ENCODE data around the gene AFF3. TPM values are rescaled to one million over a fixed set of nuclear protein-coding genes. Genes with fewer than 3 reads are reported as not detected.

AFF3 gene
- total RNA-seq, 4 donors from 2014 or later: 2.1 to 7.3 (median 3.5) TPM

GRCh38 chr2:100036026-100036425, 106.4 kb downstream of the AFF3 start:
- DNase-seq (ENCODE audit: low spot score in 2 of 2): no peak
- intact Hi-C loops (cut with DNase I; ENCODE audit: low total_unique reads): no loop called here
- 79 to 81% methylated on average over 2 of the region's 2 CpGs for WGBS, 2 donors
- no peak overlapping the region for H3K4me3 ChIP-seq (ENCODE audit: low read depth, poor library complexity, severe bottlenecking)
- TF ChIP-seq, protein P1, sequence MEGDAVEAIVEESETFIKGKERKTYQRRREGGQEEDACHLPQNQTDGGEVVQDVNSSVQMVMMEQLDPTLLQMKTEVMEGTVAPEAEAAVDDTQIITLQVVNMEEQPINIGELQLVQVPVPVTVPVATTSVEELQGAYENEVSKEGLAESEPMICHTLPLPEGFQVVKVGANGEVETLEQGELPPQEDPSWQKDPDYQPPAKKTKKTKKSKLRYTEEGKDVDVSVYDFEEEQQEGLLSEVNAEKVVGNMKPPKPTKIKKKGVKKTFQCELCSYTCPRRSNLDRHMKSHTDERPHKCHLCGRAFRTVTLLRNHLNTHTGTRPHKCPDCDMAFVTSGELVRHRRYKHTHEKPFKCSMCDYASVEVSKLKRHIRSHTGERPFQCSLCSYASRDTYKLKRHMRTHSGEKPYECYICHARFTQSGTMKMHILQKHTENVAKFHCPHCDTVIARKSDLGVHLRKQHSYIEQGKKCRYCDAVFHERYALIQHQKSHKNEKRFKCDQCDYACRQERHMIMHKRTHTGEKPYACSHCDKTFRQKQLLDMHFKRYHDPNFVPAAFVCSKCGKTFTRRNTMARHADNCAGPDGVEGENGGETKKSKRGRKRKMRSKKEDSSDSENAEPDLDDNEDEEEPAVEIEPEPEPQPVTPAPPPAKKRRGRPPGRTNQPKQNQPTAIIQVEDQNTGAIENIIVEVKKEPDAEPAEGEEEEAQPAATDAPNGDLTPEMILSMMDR (IDR thresholded peaks at IDR 0.05): no peak
- TF ChIP-seq POLR2A (IDR thresholded peaks at IDR 0.05): no peak

DNA sequence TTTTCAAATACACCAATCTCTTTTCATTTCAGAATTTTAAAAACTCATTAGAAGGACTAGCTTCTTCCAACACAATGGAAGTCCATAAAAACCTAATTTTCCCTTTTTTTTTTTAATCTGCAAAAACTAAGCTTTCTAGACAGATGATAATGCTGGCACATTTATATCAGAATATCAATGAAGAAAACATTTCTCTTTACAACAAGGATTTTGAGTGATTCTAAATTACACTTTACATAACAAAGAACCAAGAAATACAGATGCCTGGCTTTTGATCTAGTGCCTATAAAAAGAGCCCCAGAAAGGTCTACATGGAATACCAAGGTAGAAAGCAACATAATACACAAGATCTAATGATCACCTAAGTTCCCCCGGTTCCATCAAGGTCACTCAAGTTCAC, 108.0 kb downstream of the AFF3 start:
- intact Hi-C loops (cut with DNase I; ENCODE audit: low total_unique reads): no loop called here
- DNase-seq (ENCODE audit: low spot score in 2 of 2): no peak
- no peak for TF ChIP-seq POLR2A (IDR thresholded peaks at IDR 0.05)
- TF ChIP-seq, protein P1 (IDR thresholded peaks at IDR 0.05): no peak
- no peak overlapping the region for H3K4me3 ChIP-seq (ENCODE audit: low read depth, poor library complexity, severe bottlenecking)
- WGBS, 2 donors: 94 to 95% methylated on average over 1 of the region's 1 CpG

GRCh38 chr2:100033976-100034375, 108.4 kb downstream of the AFF3 start:
- intact Hi-C loops (cut with DNase I; ENCODE audit: low total_unique reads): no loop called here
- 58 to 59% methylated on average over 2 of the region's 2 CpGs for WGBS, 2 donors
- no peak overlapping the region for H3K4me3 ChIP-seq (ENCODE audit: low read depth, poor library complexity, severe bottlenecking)
- no peak for TF ChIP-seq POLR2A (IDR thresholded peaks at IDR 0.05)
- TF ChIP-seq, protein P1 (IDR thresholded peaks at IDR 0.05): no peak
- no peak for DNase-seq (ENCODE audit: low spot score in 2 of 2)

DNA sequence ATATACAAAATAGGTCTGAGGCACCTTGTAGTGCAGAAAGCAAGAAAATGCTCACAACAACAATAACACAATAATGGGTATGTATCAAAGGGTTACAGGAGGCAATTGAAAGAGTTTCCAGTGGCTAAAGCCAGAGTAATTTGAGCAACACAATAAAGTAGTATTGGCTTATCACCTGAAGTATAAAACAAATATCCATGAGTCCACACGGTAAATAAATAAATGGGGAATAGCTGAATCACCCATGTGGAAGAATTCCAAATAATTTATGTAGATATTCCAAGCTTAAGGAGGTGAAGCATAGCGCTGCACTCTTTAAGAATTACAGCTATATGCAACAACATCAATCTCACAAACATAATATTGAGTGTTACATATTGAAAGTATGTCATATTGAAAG, 110.8 kb downstream of the AFF3 start:
- intact Hi-C loops (cut with DNase I; ENCODE audit: low total_unique reads): no loop called here
- 85 to 91% methylated on average over 2 of the region's 2 CpGs for WGBS, 2 donors
- no peak for TF ChIP-seq POLR2A (IDR thresholded peaks at IDR 0.05)
- TF ChIP-seq, protein P1 (IDR thresholded peaks at IDR 0.05): no peak
- H3K4me3 ChIP-seq (ENCODE audit: low read depth, poor library complexity, severe bottlenecking): no peak overlapping the region
- DNase-seq (ENCODE audit: low spot score in 2 of 2): no peak

GRCh38 chr2:100029460-100029859, 112.9 kb downstream of the AFF3 start:
- 91% methylated on average over 6 of the region's 6 CpGs for WGBS, 2 donors
- TF ChIP-seq, protein P1 (IDR thresholded peaks at IDR 0.05): no peak
- TF ChIP-seq POLR2A (IDR thresholded peaks at IDR 0.05): no peak
- intact Hi-C loops (cut with DNase I; ENCODE audit: low total_unique reads): no loop called here
- no peak for DNase-seq (ENCODE audit: low spot score in 2 of 2)
- H3K4me3 ChIP-seq (ENCODE audit: low read depth, poor library complexity, severe bottlenecking): no peak overlapping the region

GRCh38 chr2:100021791-100022340, 120.5 kb downstream of the AFF3 start:
- intact Hi-C loops (cut with DNase I; ENCODE audit: low total_unique reads): no loop called here
- TF ChIP-seq, protein P1 (IDR thresholded peaks at IDR 0.05): no peak
- TF ChIP-seq POLR2A (IDR thresholded peaks at IDR 0.05): no peak
- no peak for DNase-seq (ENCODE audit: low spot score in 2 of 2)
- H3K4me3 ChIP-seq (ENCODE audit: low read depth, poor library complexity, severe bottlenecking): no peak overlapping the region
- 80 to 81% methylated on average over 3 of the region's 3 CpGs for WGBS, 2 donors

All from lower leg skin (tissue), 4 donors.